DMS53 treated with DMSO at 0.1 percent for 48 hours (cell line): ENCODE results near the gene FCGR2B.
"Not testable (repeated sequence)": the region's sequence is repeated elsewhere in the genome, so short reads cannot be mapped to it uniquely, and the experiment has no call there.

Experiments
- DNase-seq: peaks from one replicate; lab custom pipeline; 2025; ENCODE audit not compliant: unreplicated experiment; lab: John Stamatoyannopoulos, UW

FCGR2B gene

GRCh38 chr1:161705537-161705936 is 42.6 kb downstream of the FCGR2B start:
- no peak for DNase-seq

- no peak for DNase-seq
These were observed 43.2 kb downstream of the FCGR2B start for GRCh38 chr1:161706113-161706481.

DNA sequence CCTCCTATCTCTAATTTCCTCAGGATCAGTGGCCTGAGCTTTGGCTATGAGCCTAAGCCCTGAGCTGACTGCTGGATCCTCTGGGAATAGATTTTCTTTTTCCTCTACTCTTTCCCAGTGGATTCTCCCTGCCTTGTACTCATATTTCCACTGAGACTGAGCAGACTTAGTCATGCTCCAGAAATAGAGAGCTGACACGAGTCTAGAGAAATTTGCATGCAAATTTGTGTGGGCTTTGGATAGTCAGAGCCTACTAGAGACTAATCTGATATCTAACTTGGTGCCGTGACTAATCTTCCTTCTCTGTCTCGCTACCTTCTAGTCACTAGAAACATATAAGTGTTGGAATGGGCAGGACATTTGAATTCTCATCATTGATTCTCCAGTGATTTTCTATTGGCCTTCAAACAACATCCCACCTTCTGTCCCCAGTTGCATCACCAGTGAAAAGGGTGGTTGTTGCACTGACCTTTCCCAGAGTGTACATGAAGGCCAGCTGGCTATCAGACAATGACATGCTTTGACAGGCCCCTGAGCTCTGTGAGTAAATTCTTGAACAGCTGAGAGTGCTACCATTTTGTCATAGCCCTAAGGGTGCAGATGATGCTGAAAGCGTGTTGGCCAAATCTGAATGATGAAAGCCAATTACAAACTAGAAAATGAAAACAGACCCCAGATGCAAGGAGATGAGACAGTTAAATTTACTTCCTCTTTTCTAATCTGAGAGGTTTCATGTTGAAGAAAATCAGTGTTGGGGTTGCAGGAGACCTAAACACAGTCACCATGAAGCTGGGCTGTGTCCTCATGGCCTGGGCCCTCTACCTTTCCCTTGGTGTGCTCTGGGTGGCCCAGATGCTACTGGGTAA is 43.8 kb downstream of the FCGR2B start, which contains the start of gene FCRLA:
Gene FCRLA, plus strand, starts transcription at position 748 of the 866 bp plus-strand sequence. Its CDS starts 36 bp downstream, at position 784.
- DNase-seq: no peak

DNA sequence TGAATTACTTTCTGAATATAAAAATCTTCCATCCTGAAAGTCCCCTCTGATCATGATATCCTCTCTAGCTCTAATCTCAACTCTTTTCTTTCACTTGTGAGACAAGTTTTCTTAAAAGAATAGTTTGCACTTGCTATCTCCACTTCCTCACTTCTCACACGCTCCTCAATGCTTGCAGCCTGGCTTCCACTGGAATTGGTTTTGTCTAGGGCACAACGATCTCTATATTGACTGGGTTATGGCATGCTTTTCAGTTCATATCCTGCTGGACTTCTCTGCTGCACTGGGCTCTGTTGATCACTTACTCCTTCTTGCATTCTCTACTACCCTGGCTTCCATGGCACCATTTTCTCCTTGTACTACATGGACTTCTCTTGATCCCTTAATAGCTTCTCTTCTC is 44.6 kb downstream of the FCGR2B start:
- no peak for DNase-seq

DNA sequence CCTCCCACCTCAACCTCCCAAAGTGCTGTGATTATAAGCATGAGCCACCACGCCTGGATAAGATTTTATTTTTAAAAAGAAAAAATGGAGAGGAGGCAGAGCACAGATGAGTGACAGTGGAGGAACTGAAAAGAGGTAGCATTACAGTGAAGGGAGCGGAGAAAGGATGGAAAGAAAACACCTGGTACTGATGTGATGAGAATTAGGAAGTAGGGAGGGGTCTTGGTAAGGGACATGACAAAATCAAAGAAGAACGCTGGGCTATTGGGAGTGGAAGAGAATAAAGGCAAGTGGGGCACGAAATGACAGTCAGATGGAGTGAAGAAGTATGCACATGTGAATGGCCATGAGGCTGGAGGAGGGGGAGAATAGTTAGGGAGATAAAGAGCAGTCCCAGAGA is 46.4 kb downstream of the FCGR2B start:
- DNase-seq: no peak

DNA sequence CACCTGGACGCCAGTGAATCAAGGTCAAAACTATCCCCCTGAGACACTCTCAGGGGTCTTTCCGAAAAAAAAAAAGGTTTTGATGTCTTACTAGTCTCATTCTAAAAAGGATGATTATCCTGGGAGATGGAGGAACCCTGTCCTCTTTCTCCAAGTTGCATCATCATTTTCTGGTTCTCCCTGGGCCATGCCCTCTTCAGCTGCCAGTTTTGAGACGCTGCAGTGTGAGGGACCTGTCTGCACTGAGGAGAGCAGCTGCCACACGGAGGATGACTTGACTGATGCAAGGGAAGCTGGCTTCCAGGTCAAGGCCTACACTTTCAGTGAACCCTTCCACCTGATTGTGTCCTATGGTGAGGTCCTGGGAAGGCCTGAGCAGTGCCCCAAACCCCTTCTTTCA is 47.6 kb downstream of the FCGR2B start:
- no peak for DNase-seq

DNA sequence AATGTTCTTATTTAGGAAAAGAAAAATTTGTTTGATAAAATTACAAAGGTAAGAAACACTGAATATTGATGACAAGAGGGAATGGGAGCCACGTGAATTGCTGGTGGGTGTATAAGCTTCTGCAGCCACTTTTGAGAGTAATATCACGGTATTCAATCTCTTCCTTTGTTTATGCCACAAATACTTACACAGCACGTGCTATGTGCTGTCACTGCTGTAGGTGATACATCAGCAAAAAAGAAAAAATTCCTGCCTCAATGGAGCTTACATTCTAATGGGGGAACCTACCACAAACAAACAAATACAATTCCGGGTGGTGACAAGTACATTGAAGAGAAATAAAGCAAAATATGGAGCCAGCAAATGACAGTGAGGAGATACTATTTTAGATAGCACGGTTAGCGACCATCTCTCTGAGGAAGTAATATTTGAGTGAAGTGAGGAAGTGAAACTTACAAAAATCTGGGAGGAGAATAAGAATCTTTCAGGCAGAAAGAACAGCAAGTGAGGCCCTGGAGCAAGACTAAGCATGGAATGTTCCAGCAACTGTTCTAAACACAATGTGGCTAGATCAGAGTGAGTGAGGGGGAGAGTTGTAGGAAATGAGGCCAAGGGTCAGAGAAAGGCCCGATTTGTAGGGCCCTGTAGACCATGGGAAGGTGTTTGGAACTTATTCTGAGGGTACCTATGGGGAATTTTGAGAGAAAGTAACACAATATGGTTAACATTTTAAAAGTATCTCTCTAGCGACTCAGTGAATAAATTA is 55.8 kb downstream of the FCGR2B start:
- DNase-seq: no peak

- DNase-seq: no peak
These were observed 56.3 kb downstream of the FCGR2B start for GRCh38 chr1:161719325-161719611.

DNA sequence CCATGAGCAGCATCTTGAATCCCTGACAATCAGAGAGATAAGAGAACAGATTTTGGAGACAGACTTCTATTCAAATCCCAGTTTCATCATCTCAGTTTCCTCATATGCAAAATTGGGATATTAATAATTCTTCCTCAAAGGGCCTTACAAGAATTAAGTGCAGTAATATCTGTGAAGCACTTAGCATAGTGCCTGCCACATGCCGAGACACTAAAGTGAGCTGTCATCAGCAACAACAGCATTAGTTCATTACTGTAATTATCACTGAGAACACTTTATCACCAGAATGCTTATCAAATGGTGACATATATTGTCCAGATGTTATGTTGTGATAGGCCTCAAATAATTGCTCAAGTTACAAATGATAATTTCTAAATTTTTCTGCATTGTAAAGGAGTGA is 57.5 kb downstream of the FCGR2B start:
- no peak for DNase-seq

DNA sequence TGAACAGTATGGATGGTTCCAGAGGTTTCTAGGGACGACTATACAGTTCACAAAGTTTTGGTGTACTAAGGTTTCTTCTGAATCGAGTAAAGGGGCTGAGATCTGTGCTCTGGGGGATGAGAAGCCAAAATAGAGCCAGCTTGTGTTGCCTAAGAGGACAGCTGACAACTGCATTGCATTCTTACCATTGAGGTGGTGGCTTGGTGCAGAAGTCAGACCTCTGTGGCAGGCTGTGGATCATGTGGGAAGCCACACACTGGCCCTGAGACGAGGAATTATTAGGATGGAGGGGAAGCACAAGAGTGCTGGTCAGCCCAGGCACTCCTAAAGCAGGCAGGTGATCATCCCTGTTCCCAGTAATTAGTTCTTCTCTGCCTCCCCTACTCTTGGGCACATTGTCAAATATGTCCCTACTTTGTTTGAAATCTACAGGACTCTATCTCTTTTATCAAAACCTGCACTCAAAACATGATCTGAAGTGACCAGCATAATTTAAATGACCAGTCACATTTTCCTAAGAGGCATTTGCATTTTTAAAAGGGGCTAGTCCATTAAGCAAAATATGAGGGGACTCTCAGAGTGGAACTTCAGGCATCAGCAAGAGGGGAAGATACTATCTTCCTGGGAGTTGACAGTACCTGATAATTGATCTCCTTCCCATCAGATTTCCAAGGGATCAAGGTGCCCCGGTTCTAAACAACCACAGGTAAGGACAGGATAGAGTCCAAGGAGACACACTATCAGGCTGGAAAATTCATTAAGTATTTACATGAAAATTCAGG is 58.2 kb downstream of the FCGR2B start, which contains the start of gene FCRLB:
Gene FCRLB, plus strand, starts transcription at position 589 of the 782 bp plus-strand sequence. CDS start 1,129 bp downstream, outside the sequence.
- DNase-seq: no peak

DNA sequence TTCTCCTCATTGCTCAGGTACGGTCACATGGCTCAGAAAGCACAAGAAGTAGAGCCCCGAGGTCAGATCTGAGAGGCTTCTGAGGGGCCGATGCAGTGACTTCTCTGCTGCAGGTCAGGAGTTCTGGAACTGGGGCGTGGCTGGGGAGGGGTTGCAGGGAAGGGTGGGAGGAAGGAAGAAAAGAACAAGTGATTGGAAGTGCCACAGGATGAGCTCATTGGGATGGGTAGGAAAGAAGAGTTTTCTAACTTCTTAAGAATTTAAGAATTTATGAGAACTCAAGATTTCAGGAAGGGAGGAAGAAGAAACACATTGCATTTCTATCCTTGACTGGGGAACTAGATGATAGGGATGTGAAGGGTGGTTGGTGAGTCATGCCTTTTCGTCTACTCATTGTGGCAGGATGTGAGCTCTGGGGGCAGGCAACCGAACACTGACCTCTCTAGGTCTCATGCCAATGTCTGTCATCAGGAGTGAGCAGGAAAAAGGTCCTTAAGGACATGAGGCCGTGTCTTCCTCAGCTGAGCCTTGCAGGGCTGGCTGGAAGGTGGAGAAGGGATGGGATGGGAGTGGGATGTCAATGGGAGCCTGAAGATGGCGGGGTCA is 58.9 kb downstream of the FCGR2B start:
- no peak for DNase-seq

- no peak for DNase-seq
These were observed 59.5 kb downstream of the FCGR2B start for GRCh38 chr1:161722406-161722805.

DNA sequence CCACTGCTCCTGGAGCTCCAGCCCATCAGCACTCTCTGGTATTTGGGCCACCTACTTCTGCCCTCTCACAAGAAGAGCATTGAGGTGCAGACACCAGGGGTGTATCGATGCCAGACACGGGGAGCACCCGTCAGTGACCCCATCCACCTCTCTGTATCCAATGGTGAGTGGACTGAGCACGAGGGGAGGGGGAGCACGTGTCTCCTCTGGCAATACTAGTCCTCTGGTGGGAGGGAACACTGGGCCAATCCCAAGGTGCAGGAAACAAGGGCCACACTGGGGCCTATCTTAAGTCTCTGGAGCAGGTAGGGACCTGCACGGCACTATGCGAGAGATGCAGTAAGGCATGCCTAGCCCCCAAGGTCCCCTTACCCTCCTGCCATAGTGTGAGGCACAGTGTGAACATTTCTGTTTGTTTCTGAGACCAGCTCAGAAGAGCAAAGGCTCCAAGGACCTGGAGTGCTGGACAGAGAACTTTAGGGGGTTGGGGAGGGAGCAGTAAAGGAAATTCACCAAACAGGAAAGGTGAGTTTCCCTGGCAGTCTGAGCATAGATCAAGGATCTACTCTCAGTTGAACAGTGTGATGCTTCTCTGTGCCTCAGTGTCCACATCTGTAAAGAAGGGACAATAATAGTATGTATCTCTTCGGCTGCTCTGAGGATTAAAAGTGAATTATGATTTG is 60.7 kb downstream of the FCGR2B start:
- DNase-seq: peak; percentile 3

DNA sequence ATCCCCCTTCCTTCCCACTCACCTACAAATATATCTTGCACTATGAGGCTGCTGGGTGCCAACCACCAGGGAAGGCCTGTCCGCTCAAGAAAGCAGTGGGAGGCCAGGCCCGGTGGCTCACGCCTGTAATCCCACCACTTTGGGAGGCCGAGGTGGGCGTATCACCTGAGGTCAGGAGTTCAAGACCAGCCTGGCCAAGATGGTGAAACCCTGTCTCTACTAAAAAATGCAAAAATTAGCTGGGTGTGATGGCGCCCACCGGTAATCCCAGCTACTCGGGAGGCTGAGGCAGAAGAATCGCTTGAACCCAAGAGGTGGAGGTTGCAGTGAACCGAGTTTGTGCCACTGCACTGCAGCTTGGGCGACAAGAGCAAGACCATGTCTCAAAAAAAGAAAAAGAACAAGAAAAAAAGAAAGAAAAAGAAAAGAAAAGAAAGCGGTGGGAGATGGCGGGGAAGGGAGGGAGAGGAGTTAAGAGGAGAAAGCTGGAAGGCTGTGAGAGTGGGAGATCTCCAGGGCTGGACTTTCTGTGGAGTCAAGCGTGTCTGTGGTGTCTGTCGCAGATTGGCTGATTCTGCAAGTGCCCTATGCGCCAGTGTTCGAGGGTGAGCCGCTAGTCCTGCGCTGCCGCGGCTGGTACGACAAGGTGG is 62.4 kb downstream of the FCGR2B start:
- DNase-seq: not testable (repeated sequence)

GRCh38 chr1:161725908-161726472 is 63.0 kb downstream of the FCGR2B start:
- DNase-seq: peak; percentile 49

GRCh38 chr1:161726473-161727255 is 63.7 kb downstream of the FCGR2B start:
- peak; percentile 34 for DNase-seq

- DNase-seq: peak; percentile 34
These were observed 64.4 kb downstream of the FCGR2B start for GRCh38 chr1:161727256-161727924.
